K562 (cell line): Measurements from ENCODE around the gene PSMA2. TPM values are rescaled to one million over a fixed set of nuclear protein-coding genes. Genes with fewer than 3 reads are reported as not detected.

ENCODE experiments used
- ATAC-seq: fragments of 200-7000 bp; cut with Tn5 transposase; 3 replicates; pipeline ENCODE4 v1.9.1; 2020; ENCODE audit warnings: moderate library complexity
- BruUV-seq: library from RNA; stranded (reverse); fragments of 400-500 nt; replicated peaks from 2 replicates; lab custom pipeline; 2021; lab: Mats Ljungman, UMichigan
- CTCF ChIA-PET: fragments of 300-600 bp; formaldehyde crosslinking; extraction: SDS; loops from one replicate; lab custom pipeline; 2021; ENCODE audit warnings: low intra/inter-chr PET ratio; lab: Yijun Ruan, JAX
- POLR2A ChIA-PET: fragments of 300-600, 350-650 bp; sonication (Branson Sonifier 250); formaldehyde crosslinking; extraction: SDS; loops from one replicate; lab custom pipeline; 2021; ENCODE audit warnings: antibody characterized with exemption, inconsistent platforms; lab: Yijun Ruan, JAX
- DNase-seq, 4 experiments: peaks; one replicate each; pipeline versions ENCODE4 v3.0.0 to v3.0.0-alpha.2; 2011 to 2018; ENCODE audit warnings: low spot score in 3 of 4, mixed read lengths in 3 of 4; ENCODE audit errors: extremely low read depth in 1 of 4
- FAIRE-seq: peaks from 2 replicates; lab custom pipeline; 2011; peaks lifted over from hg19 to GRCh38; lab: Jason Lieb, UNC
- H2AFZ ChIP-seq: 2 replicates; pipeline ENCODE4 v1.6.0; 2011; ENCODE audit warnings: low read depth, low read length, control low read depth, inconsistent platforms
- H3K27ac ChIP-seq: fragments of 200-600 bp; 3 replicates; pipeline ENCODE4 v1.8.0; 2011; ENCODE audit warnings: low read depth, mild to moderate bottlenecking, control low read depth, inconsistent platforms, low read length, moderate library complexity, mixed read lengths; ENCODE audit errors: extremely low read depth
- H3K27me3 ChIP-seq, 2 experiments: fragments of 300-600 bp in 1 of 2; 2 replicates in 1 of 2; 3 replicates in 1 of 2; pipeline versions ENCODE4 v1.6.0 to v1.8.0; 2011; ENCODE audit warnings: inconsistent platforms in 2 of 2, low read length in 2 of 2, mild to moderate bottlenecking in 1 of 2, mixed read lengths in 1 of 2, moderate library complexity in 1 of 2; ENCODE audit not compliant: control insufficient read depth in 2 of 2, insufficient read depth in 2 of 2
- H3K36me3 ChIP-seq: fragments of 300-600 bp; 3 replicates; pipeline ENCODE4 v1.8.0; 2011; ENCODE audit warnings: mild to moderate bottlenecking, low read length, inconsistent platforms; ENCODE audit not compliant: control insufficient read depth, insufficient read depth
- H3K4me1 ChIP-seq, 2 experiments: fragments of 200-600 bp in 1 of 2; replicated peaks in 1 of 2; 2 replicates in 1 of 2; 3 replicates in 1 of 2; pipeline versions ENCODE4 v1.5.1 to v1.8.0; 2011; ENCODE audit warnings: inconsistent platforms in 2 of 2, low read length in 2 of 2, mild to moderate bottlenecking in 1 of 2, mixed read lengths in 1 of 2, moderate library complexity in 1 of 2; ENCODE audit not compliant: control insufficient read depth in 2 of 2, insufficient read depth in 2 of 2
- H3K4me2 ChIP-seq: 2 replicates; pipeline ENCODE4 v1.6.1; 2011; ENCODE audit warnings: low read length, control low read depth, inconsistent platforms, mixed read lengths; ENCODE audit not compliant: insufficient read depth
- H3K4me3 ChIP-seq: fragments of 200-600 bp; sonication (generic), shearing (Covaris generic); 2 replicates; pipeline ENCODE4 v1.5.1; 2016; ENCODE audit warnings: control low read depth, inconsistent platforms
- H3K79me2 ChIP-seq: fragments of 200-600 bp; 3 replicates; pipeline ENCODE4 v1.8.0; 2011; ENCODE audit warnings: low read length, inconsistent platforms; ENCODE audit not compliant: control insufficient read depth, insufficient read depth
- H3K9ac ChIP-seq, 2 experiments: 2 replicates each; pipeline versions ENCODE4 v1.6.0 to v1.6.1; 2011; ENCODE audit warnings: low read depth in 2 of 2, low read length in 2 of 2, control low read depth in 1 of 2, inconsistent platforms in 1 of 2, mild to moderate bottlenecking in 1 of 2, mixed read lengths in 1 of 2; ENCODE audit not compliant: insufficient read depth in 1 of 2
- H3K9me1 ChIP-seq: one replicate; pipeline ENCODE4 v1.6.0; 2011; ENCODE audit warnings: inconsistent platforms, mild to moderate bottlenecking, low read length, moderate library complexity; ENCODE audit not compliant: control insufficient read depth, insufficient read depth
- H3K9me3 ChIP-seq: replicated peaks from 2 replicates; pipeline ENCODE4 v1.5.1; 2011; ENCODE audit warnings: low read depth, low read length, inconsistent platforms; ENCODE audit not compliant: control insufficient read depth, insufficient read depth
- H4K20me1 ChIP-seq: replicated peaks from 2 replicates; pipeline ENCODE4 v1.6.1; 2011; ENCODE audit warnings: low read length, inconsistent platforms, mixed read lengths; ENCODE audit not compliant: control insufficient read depth, insufficient read depth
- CLOCK ChIP-seq: fragments of 250-450 bp; sonication (Bioruptor Pico); IDR thresholded peaks from 2 replicates; pipeline ENCODE4 v1.4.0; 2020; ENCODE audit warnings: mild to moderate bottlenecking, moderate library complexity, borderline replicate concordance
- CTCFL ChIP-seq: IDR thresholded peaks from 2 replicates; pipeline ENCODE4 v1.6.1; 2011; ENCODE audit warnings: borderline replicate concordance, low read depth, mild to moderate bottlenecking, moderate library complexity, low read length; ENCODE audit not compliant: insufficient read depth, poor library complexity, severe bottlenecking
- HSF4 ChIP-seq: fragments of 250-450 bp; sonication (Bioruptor Pico); IDR thresholded peaks from 2 replicates; pipeline ENCODE4 v2.1.2; 2022; ENCODE audit warnings: mild to moderate bottlenecking, moderate library complexity, borderline replicate concordance
- MAFK ChIP-seq: IDR thresholded peaks from 2 replicates; pipeline ENCODE4 v1.6.1; 2011; ENCODE audit warnings: low read length, improper control_type of control experiment
- PTTG1 ChIP-seq: fragments of 450-650 bp; IDR thresholded peaks from 2 replicates; pipeline ENCODE4 v1.6.1; 2016; ENCODE audit warnings: low read depth, mild to moderate bottlenecking, missing genetic modification characterization, missing compliant biosample characterization
- SNIP1 ChIP-seq: fragments of 450-650 bp; IDR thresholded peaks from 2 replicates; pipeline ENCODE4 v1.7.1; 2017; ENCODE audit warnings: low read depth, mild to moderate bottlenecking
- STAT5A ChIP-seq: IDR thresholded peaks from 2 replicates; pipeline ENCODE4 v1.6.1; 2012; ENCODE audit warnings: low read length, inconsistent platforms, borderline replicate concordance
- TCF7L2 ChIP-seq: fragments of 150-350 bp; IDR thresholded peaks from 2 replicates; pipeline ENCODE4 v1.6.1; 2016; ENCODE audit warnings: low read depth, mild to moderate bottlenecking, low read length, moderate library complexity
- ZNF592 ChIP-seq: fragments of 450-650 bp; IDR thresholded peaks from 2 replicates; pipeline ENCODE4 v1.6.1; 2017; ENCODE audit warnings: antibody characterized with exemption, mild to moderate bottlenecking
- WGBS: fragments of 100-300 bp; shearing (Covaris generic); methylation state at CpG from one replicate; pipeline ENCODE4 v1.1.6; 2016; ENCODE audit warnings: low coverage, mixed read lengths; ENCODE audit not compliant: insufficient coverage; ENCODE audit errors: missing lambda C conversion rate; 5-methylcytosine and 5-hydroxymethylcytosine counted together
- in situ Hi-C: fragments of 300-500 bp; cut with MboI; formaldehyde crosslinking; loops from 4 replicates; pipeline ENCODE4 v1.15.0; 2018; ENCODE audit warnings: inconsistent platforms, mixed read lengths
- intact Hi-C: fragments of 100-400 bp; cut with micrococcal nuclease; formaldehyde crosslinking; loops from 2 replicates; pipeline ENCODE4 v1.14.2; 2022
- polyA plus RNA-seq, 8 experiments: library from polyadenylated mRNA; depleted of rRNA in 4 of 8; stranded (reverse) in 5 of 8; unstranded in 3 of 8; fragments of >200 nt; fragmentation: Nextera tagmentation in 2 of 8; fragmentation: Illumina TruSeq in 1 of 8; extraction: Ambion mirVana in 2 of 8; extraction: Trizol in 1 of 8; gene quantifications; 2 replicates each; pipeline versions ENCODE4 v1.2.1 to v1.2.3, GENCODE V29; 2011 to 2014; ENCODE audit warnings: inconsistent platforms in 1 of 8, missing spikeins in 1 of 8
- total RNA-seq, 7 experiments: library from RNA; depleted of rRNA in 6 of 7; stranded (reverse); fragments of >200 nt in 6 of 7; fragmentation: Illumina TruSeq in 2 of 7; extraction: Trizol in 2 of 7; gene quantifications; 2 replicates each; pipeline versions ENCODE4 v1.2.1 to v1.2.3, GENCODE V29; 2011 to 2021; ENCODE audit warnings: low replicate concordance in 1 of 7
- TF ChIP-seq, protein P1 (sequence below): sonication (generic); formaldehyde crosslinking; IDR thresholded peaks from 2 replicates; pipeline ENCODE4 v1.8.1; 2023; ENCODE audit warnings: mild to moderate bottlenecking, missing genetic modification reagents, moderate library complexity

Gene PSMA2
- total and polyA plus RNA-seq, 9 of the 15 experiments (the other 6 are each of a cell fraction or from before 2014, with no cell fraction given): 91.7 to 1,070 (median 213) TPM

DNA sequence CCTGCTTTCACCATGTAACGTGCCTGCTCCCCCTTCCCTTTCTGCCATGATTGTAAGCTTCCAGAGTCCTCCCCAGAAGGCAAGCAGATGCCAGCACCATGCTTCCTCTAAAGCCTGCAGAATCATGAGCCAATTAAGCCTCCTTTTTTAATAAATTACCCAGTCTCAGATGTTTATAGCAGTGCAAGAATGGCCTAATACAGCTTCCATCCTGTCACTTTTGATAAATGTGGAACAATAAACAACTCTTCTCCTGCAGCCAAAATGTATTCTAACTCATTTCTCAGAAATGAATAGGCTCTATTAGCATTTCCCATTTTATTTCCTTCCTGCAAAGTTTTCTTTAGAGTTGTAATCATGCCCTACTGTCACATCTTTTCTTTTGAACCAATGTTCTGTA is 63.5 kb downstream of the PSMA2 start:
- Histone ChIP-seq H3K79me2 (no peaks in the 10 kb centered on the region), H3K9me1 (no peaks in the 10 kb centered on the region), H3K4me2 (no peak overlapping the region), H3K4me3 (no peak overlapping the region), H3K4me1 (peaks cover 0 to 7% of the 10 kb centered on the region in 2 experiments; a peak in 2 of 5 replicates), H3K27ac (no peak overlapping the region), H2AFZ (no peak overlapping the region), H4K20me1 (no peaks in the 10 kb centered on the region), H3K9me3 (no peaks in the 10 kb centered on the region), H3K36me3 (no peaks in the 10 kb centered on the region), H3K27me3 (no peaks in the 10 kb centered on the region), H3K9ac (no peak overlapping the region)
- DNase-seq: no peak
- BruUV-seq: no TSS peak
- ChIA-PET POLR2A (interaction anchor here (0.7 kb wide), 1 partner anchor 102 kb away, joined by 4 read pairs; no protein-coding TSS in a partner anchor), CTCF (interaction anchor here (0.6 kb wide), 1 partner anchor 937 kb away, joined by 4 read pairs; no protein-coding TSS in a partner anchor)
- 0% methylated on average over 1 of the region's 1 CpG for whole genome bisulfite sequencing
- in situ Hi-C loops: no loop called here
- FAIRE-seq: peak; percentile 46
- intact Hi-C loops: no loop called here
- no peak for ATAC-seq
- no peak for TF ChIP-seq TCF7L2
- TF ChIP-seq CLOCK (CRISPR knock-in tag): no peak
- TF ChIP-seq STAT5A: no peak
- no peak for TF ChIP-seq HSF4
- TF ChIP-seq ZNF592: no peak
- TF ChIP-seq PTTG1 (tag): no peak
- no peak for TF ChIP-seq SNIP1
- TF ChIP-seq MAFK: no peak
- TF ChIP-seq CTCFL: no peak
- TF ChIP-seq, protein P1, sequence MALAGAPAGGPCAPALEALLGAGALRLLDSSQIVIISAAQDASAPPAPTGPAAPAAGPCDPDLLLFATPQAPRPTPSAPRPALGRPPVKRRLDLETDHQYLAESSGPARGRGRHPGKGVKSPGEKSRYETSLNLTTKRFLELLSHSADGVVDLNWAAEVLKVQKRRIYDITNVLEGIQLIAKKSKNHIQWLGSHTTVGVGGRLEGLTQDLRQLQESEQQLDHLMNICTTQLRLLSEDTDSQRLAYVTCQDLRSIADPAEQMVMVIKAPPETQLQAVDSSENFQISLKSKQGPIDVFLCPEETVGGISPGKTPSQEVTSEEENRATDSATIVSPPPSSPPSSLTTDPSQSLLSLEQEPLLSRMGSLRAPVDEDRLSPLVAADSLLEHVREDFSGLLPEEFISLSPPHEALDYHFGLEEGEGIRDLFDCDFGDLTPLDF (CRISPR knock-in tag): no peak
